Prostate gland (tissue), 2 donors: ENCODE measurements around the gene AZIN2.

Experiments used
- CTCF ChIP-seq, 4 experiments: fragments of 200-600 bp in 2 of 4; fragments of 450-650 bp in 2 of 4; sonication (generic) in 2 of 4; IDR thresholded peaks; 1 replicate in 3 of 4; 2 replicates in 1 of 4; pipeline ENCODE4 v1.5.1; 2016 to 2019; ENCODE audit warnings: antibody characterized with exemption in 4 of 4, mild to moderate bottlenecking in 2 of 4, moderate library complexity in 2 of 4
- POLR2A ChIP-seq: fragments of 450-650 bp; IDR thresholded peaks from one replicate; pipeline ENCODE4 v1.6.1; 2016; ENCODE audit warnings: antibody characterized with exemption, mild to moderate bottlenecking

- no peak for TF ChIP-seq CTCF (IDR thresholded peaks at IDR 0.05)
- TF ChIP-seq POLR2A = no peak
These were observed 80.2 kb downstream of the AZIN2 start for GRCh38 chr1:33161061-33161681.
